HL-60 (cell line): ENCODE data around the gene TUBB4B.

Experiments
- DNase-seq, 2 experiments: peaks; one replicate each; pipeline ENCODE4 v3.0.0-alpha.2; 2010 to 2020; ENCODE audit warnings: low read depth in 1 of 2, low spot score in 1 of 2
- H3K27ac ChIP-seq: fragments of 250-450 bp; sonication (Bioruptor Pico); replicated peaks from 2 replicates; pipeline ENCODE4 v1.5.1; 2020; ENCODE audit warnings: mild to moderate bottlenecking, moderate library complexity
- H3K27me3 ChIP-seq: fragments of 250-450 bp; sonication (Bioruptor Pico); 2 replicates; pipeline ENCODE4 v1.5.1; 2021; ENCODE audit warnings: mild to moderate bottlenecking, moderate library complexity; ENCODE audit not compliant: insufficient read depth, poor library complexity, severe bottlenecking
- H3K4me3 ChIP-seq: replicated peaks from 2 replicates; pipeline ENCODE4 v1.5.1; 2011; ENCODE audit warnings: mild to moderate bottlenecking, control low read depth, low read length; ENCODE audit not compliant: insufficient read depth
- CTCF ChIP-seq: IDR thresholded peaks from one replicate; pipeline ENCODE4 v1.5.1; 2011; ENCODE audit warnings: low read length, control low read depth, inconsistent platforms; ENCODE audit not compliant: insufficient read depth
- GABPA ChIP-seq: IDR thresholded peaks from 2 replicates; pipeline ENCODE4 v1.6.1; 2012; ENCODE audit warnings: low read depth
- POLR2AphosphoS5 ChIP-seq: IDR thresholded peaks from 2 replicates; pipeline ENCODE4 v1.6.1; 2012; ENCODE audit warnings: low read depth
- SPI1 ChIP-seq: IDR thresholded peaks from 2 replicates; pipeline ENCODE4 v1.6.1; 2012; ENCODE audit warnings: low read depth, mild to moderate bottlenecking, borderline replicate concordance
- TF ChIP-seq, protein P1 (sequence below): IDR thresholded peaks from 2 replicates; pipeline ENCODE4 v1.6.1; 2012; ENCODE audit warnings: low read depth; ENCODE audit not compliant: insufficient replicate concordance

The TUBB4B gene

GRCh38 chr9:137228968-137229896 is 11.9 kb upstream of the TUBB4B start:
- Histone ChIP-seq H3K27me3 (peaks cover 8% of the 10 kb centered on the region), H3K27ac (no peak overlapping the region), H3K4me3 (no peak overlapping the region)
- no peak for DNase-seq
- TF ChIP-seq POLR2AphosphoS5 (no peak), GABPA (no peak), CTCF (no peak), SPI1 (no peak)
- TF ChIP-seq, protein P1, sequence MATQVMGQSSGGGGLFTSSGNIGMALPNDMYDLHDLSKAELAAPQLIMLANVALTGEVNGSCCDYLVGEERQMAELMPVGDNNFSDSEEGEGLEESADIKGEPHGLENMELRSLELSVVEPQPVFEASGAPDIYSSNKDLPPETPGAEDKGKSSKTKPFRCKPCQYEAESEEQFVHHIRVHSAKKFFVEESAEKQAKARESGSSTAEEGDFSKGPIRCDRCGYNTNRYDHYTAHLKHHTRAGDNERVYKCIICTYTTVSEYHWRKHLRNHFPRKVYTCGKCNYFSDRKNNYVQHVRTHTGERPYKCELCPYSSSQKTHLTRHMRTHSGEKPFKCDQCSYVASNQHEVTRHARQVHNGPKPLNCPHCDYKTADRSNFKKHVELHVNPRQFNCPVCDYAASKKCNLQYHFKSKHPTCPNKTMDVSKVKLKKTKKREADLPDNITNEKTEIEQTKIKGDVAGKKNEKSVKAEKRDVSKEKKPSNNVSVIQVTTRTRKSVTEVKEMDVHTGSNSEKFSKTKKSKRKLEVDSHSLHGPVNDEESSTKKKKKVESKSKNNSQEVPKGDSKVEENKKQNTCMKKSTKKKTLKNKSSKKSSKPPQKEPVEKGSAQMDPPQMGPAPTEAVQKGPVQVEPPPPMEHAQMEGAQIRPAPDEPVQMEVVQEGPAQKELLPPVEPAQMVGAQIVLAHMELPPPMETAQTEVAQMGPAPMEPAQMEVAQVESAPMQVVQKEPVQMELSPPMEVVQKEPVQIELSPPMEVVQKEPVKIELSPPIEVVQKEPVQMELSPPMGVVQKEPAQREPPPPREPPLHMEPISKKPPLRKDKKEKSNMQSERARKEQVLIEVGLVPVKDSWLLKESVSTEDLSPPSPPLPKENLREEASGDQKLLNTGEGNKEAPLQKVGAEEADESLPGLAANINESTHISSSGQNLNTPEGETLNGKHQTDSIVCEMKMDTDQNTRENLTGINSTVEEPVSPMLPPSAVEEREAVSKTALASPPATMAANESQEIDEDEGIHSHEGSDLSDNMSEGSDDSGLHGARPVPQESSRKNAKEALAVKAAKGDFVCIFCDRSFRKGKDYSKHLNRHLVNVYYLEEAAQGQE, result no peak

GRCh38 chr9:137229903-137230704 is 11.0 kb upstream of the TUBB4B start:
- Histone ChIP-seq H3K4me3 (no peak overlapping the region), H3K27me3 (peaks cover 12% of the 10 kb centered on the region), H3K27ac (no peak overlapping the region)
- TF ChIP-seq, protein P1, result no peak
- no peak for TF ChIP-seq GABPA
- no peak for DNase-seq

- H3K27ac ChIP-seq, result no peak within 1 kb of the TSS
- no peak within 1 kb of the TSS for H3K4me3 ChIP-seq
- H3K27me3 ChIP-seq, result peaks cover 13% of the 10 kb centered on the region
- TF ChIP-seq GABPA, result no peak
- no peak for TF ChIP-seq CTCF
- no peak for TF ChIP-seq POLR2AphosphoS5
- TF ChIP-seq, protein P1, result no peak
- no peak for TF ChIP-seq SPI1
- DNase-seq, result no peak
These were observed 10.2 kb upstream of the TUBB4B start, which contains the start of gene SLC34A3 for GRCh38 chr9:137230705-137231371. TSS of gene SLC34A3 (plus strand) at chr9:137230901. CDS start at chr9:137231703, 802 bp downstream.
